ENCODE measurements around the gene ITGA3. TPM values are rescaled to one million over a fixed set of nuclear protein-coding genes. Genes with fewer than 3 reads are reported as not detected.

ITGA3 gene
- total RNA-seq, 1 donor, result 35.1 TPM

- no peak for DNase-seq (ENCODE audit: low read depth)
- TF ChIP-seq CTCF (IDR thresholded peaks at IDR 0.05; ENCODE audit: insufficient read depth, low read length), result no peak
- H3K4me3 ChIP-seq (ENCODE audit: low read depth, low read length), result no peak overlapping the region
Observed at GRCh38 chr17:50134206-50135110, 78.5 kb downstream of the ITGA3 start.

GRCh38 chr17:50135316-50136095 lies 79.6 kb downstream of the ITGA3 start:
- no peak for TF ChIP-seq CTCF (IDR thresholded peaks at IDR 0.05; ENCODE audit: insufficient read depth, low read length)
- no peak for DNase-seq (ENCODE audit: low read depth)
- no peak overlapping the region for H3K4me3 ChIP-seq (ENCODE audit: low read depth, low read length)

- DNase-seq (ENCODE audit: low read depth), result no peak
- H3K4me3 ChIP-seq (ENCODE audit: low read depth, low read length), result no peak overlapping the region
- no peak for TF ChIP-seq CTCF (IDR thresholded peaks at IDR 0.05; ENCODE audit: insufficient read depth, low read length)
Observed at GRCh38 chr17:50136096-50136687, 80.3 kb downstream of the ITGA3 start.

GRCh38 chr17:50137042-50137441 lies 81.1 kb downstream of the ITGA3 start:
- H3K4me3 ChIP-seq (ENCODE audit: low read depth, low read length), result no peak overlapping the region
- TF ChIP-seq CTCF (IDR thresholded peaks at IDR 0.05; ENCODE audit: insufficient read depth, low read length), result no peak
- no peak for DNase-seq (ENCODE audit: low read depth)

- no peak overlapping the region for H3K4me3 ChIP-seq (ENCODE audit: low read depth, low read length)
- no peak for DNase-seq (ENCODE audit: low read depth)
- TF ChIP-seq CTCF (IDR thresholded peaks at IDR 0.05; ENCODE audit: insufficient read depth, low read length), result no peak
Observed at GRCh38 chr17:50139185-50139783, 83.4 kb downstream of the ITGA3 start.

Other genes starting within 250 kb of the ITGA3 start
- gene TAC4, start 208.0 kb upstream of the ITGA3 start, total RNA-seq (ENCODE audit: low replicate concordance), result not detected in 2 replicates
- not detected in 2 replicates for gene DLX4, start 86.9 kb upstream of the ITGA3 start, total RNA-seq (ENCODE audit: low replicate concordance)
- gene DLX3, start 60.9 kb upstream of the ITGA3 start, total RNA-seq (ENCODE audit: low replicate concordance), result not detected in 2 replicates
- 13.2 and 37.8 TPM in 2 replicates for gene PDK2, start 39.2 kb downstream of the ITGA3 start, total RNA-seq (ENCODE audit: low replicate concordance)
- gene SAMD14, start 74.0 kb downstream of the ITGA3 start, total RNA-seq (ENCODE audit: low replicate concordance), result 1.6 and 5.1 TPM in 2 replicates
- 59.3 and 85.4 TPM in 2 replicates for gene PPP1R9B, start 94.6 kb downstream of the ITGA3 start, total RNA-seq (ENCODE audit: low replicate concordance)
- gene SGCA, start 109.9 kb downstream of the ITGA3 start, total RNA-seq (ENCODE audit: low replicate concordance), result 0.65 and 0.90 TPM in 2 replicates
- gene COL1A1, start 145.5 kb downstream of the ITGA3 start, total RNA-seq (ENCODE audit: low replicate concordance), result 2,633 and 16,513 TPM in 2 replicates
- 0.09 TPM in 1 of 2 replicates, not detected in the other for gene TMEM92, start 218.4 kb downstream of the ITGA3 start, total RNA-seq (ENCODE audit: low replicate concordance)

Data from fibroblast of the aortic adventitia (primary cell).